Keratinocyte (primary cell): ENCODE measurements around the gene ERICH6. TPM values are rescaled to one million over a fixed set of nuclear protein-coding genes. Genes with fewer than 3 reads are reported as not detected.

Source experiments
- DNase-seq: peaks from one replicate; pipeline ENCODE4 v3.0.0-alpha.2; 2011; ENCODE audit warnings: low read depth, missing footprints, low spot score
- FAIRE-seq: peaks from 2 replicates; lab custom pipeline; 2011; peaks lifted over from hg19 to GRCh38; lab: Jason Lieb, UNC
- H2AFZ ChIP-seq: 2 replicates; pipeline ENCODE4 v1.6.0; 2012; ENCODE audit warnings: low read length, control low read depth, inconsistent platforms; ENCODE audit not compliant: control insufficient read depth
- H3K27ac ChIP-seq: 2 replicates; pipeline ENCODE4 v1.5.1; 2011; ENCODE audit warnings: low read length; ENCODE audit not compliant: control insufficient read depth, insufficient read depth
- H3K27me3 ChIP-seq: 3 replicates; pipeline ENCODE4 v1.6.0; 2011; ENCODE audit warnings: low read length; ENCODE audit not compliant: control insufficient read depth, insufficient read depth; ENCODE audit errors: extremely low read depth
- H3K36me3 ChIP-seq, 2 experiments: 2 replicates in 1 of 2; 3 replicates in 1 of 2; pipeline ENCODE4 v1.5.1; 2011; ENCODE audit warnings: low read length in 2 of 2, mild to moderate bottlenecking in 1 of 2; ENCODE audit not compliant: control insufficient read depth in 2 of 2, insufficient read depth in 2 of 2; ENCODE audit errors: extremely low read depth in 1 of 2
- H3K4me1 ChIP-seq: 3 replicates; pipeline ENCODE4 v1.5.1; 2011; ENCODE audit warnings: low read length; ENCODE audit not compliant: control insufficient read depth, insufficient read depth; ENCODE audit errors: extremely low read depth
- H3K4me2 ChIP-seq: 3 replicates; pipeline ENCODE4 v1.6.0; 2011; ENCODE audit warnings: low read depth, low read length; ENCODE audit not compliant: control insufficient read depth, insufficient read depth; ENCODE audit errors: extremely low read depth
- H3K4me3 ChIP-seq, 3 experiments: fragments of 200-600 bp in 1 of 3; sonication (generic) in 1 of 3; 2 replicates in 2 of 3; 3 replicates in 1 of 3; pipeline ENCODE4 v1.5.1; 2011 to 2016; ENCODE audit warnings: low read length in 3 of 3, mild to moderate bottlenecking in 3 of 3, control low read depth in 2 of 3, inconsistent platforms in 1 of 3, low read depth in 1 of 3, mixed read lengths in 1 of 3, mixed run types in 1 of 3, moderate library complexity in 1 of 3; ENCODE audit not compliant: control insufficient read depth in 2 of 3, insufficient read depth in 2 of 3; ENCODE audit errors: extremely low read depth in 1 of 3
- H3K79me2 ChIP-seq: 2 replicates; pipeline ENCODE4 v1.6.0; 2012; ENCODE audit warnings: low read length; ENCODE audit not compliant: control insufficient read depth, insufficient read depth
- H3K9ac ChIP-seq: 3 replicates; pipeline ENCODE4 v1.6.0; 2011; ENCODE audit warnings: low read length; ENCODE audit not compliant: control insufficient read depth, insufficient read depth; ENCODE audit errors: extremely low read depth
- H3K9me1 ChIP-seq: 3 replicates; pipeline ENCODE4 v1.6.0; 2011; ENCODE audit warnings: low read length; ENCODE audit not compliant: control insufficient read depth, insufficient read depth; ENCODE audit errors: extremely low read depth
- H3K9me3 ChIP-seq: 2 replicates; pipeline ENCODE4 v1.5.1; 2012; ENCODE audit warnings: low read depth, low read length; ENCODE audit not compliant: control insufficient read depth
- H4K20me1 ChIP-seq: 3 replicates; pipeline ENCODE4 v1.6.0; 2011; ENCODE audit warnings: low read length; ENCODE audit not compliant: control insufficient read depth, insufficient read depth; ENCODE audit errors: extremely low read depth
- CTCF ChIP-seq, 3 experiments: IDR thresholded peaks in 1 of 3; conservative IDR thresholded peaks in 1 of 3; optimal IDR thresholded peaks in 1 of 3; 2 replicates in 2 of 3; 3 replicates in 1 of 3; pipeline versions ENCODE3 to v1.5.1; 2011; ENCODE audit warnings: low read length in 3 of 3, mild to moderate bottlenecking in 3 of 3, moderate library complexity in 2 of 3, control low read depth in 1 of 3, inconsistent platforms in 1 of 3; ENCODE audit not compliant: insufficient read depth in 2 of 3; ENCODE audit errors: extremely low read depth in 1 of 3
- EZH2 ChIP-seq: IDR thresholded peaks from one replicate; pipeline ENCODE4 v1.6.1; 2012; ENCODE audit warnings: inconsistent platforms, mild to moderate bottlenecking, low read length, moderate library complexity
- dilution Hi-C: fragments of 300-500 bp; cut with MboI; formaldehyde crosslinking; loops from one replicate; pipeline ENCODE4 v1.7.0; 2020; ENCODE audit warnings: low sequenced_read_pairs; ENCODE audit not compliant: extremely low pct_ligation_motif_present
- polyA plus RNA-seq, 5 experiments: library from polyadenylated mRNA; depleted of rRNA in 3 of 5; stranded (reverse) in 3 of 5; stranded (forward) in 1 of 5; unstranded in 1 of 5; fragments of >200 nt; gene quantifications; 1 replicate in 1 of 5; 2 replicates in 3 of 5; 3 replicates in 1 of 5; pipeline versions ENCODE4 v1.2.1 to v1.2.3, GENCODE V29; 2011 to 2012; ENCODE audit warnings: missing spikeins in 2 of 5, low read depth in 1 of 5, low replicate concordance in 1 of 5

The ERICH6 gene
- polyA plus RNA-seq, 1 donor (not counting 4 experiments of a cell fraction or from before 2014, with no cell fraction given) = 0.03 TPM

DNA sequence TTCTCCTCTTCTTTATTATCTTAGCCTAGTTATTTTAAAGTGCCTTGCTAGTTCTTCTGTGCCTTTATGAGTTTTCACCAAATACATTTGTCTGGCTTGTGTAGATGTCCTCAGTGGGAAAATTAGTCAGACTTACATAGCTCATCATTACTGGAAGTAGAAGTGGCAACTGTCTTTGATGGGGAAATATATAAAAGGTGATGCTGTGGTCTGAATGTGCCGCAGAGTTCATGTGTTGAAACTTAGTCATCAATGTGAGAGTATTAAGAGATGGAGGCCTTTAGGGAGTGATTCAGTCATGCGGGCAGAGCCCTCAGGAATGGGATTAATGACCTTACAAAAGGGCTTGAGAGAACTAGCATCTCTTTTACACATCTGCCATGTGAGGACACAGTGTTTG, 6.4 kb upstream of the ERICH6 start:
- dilution Hi-C loops = no loop called here
- DNase-seq (no peak), FAIRE-seq (no peak)
- Histone ChIP-seq H3K27me3 (no peaks in the 10 kb centered on the region), H3K4me1 (no peaks in the 10 kb centered on the region), H3K27ac (no peak overlapping the region), H3K9me3 (no peaks in the 10 kb centered on the region), H2AFZ (no peak overlapping the region), H3K79me2 (no peaks in the 10 kb centered on the region), H3K4me2 (no peak overlapping the region), H3K4me3 (no peak overlapping the region), H3K9ac (no peak overlapping the region), H3K36me3 (no peaks in the 10 kb centered on the region), H4K20me1 (no peaks in the 10 kb centered on the region), H3K9me1 (no peaks in the 10 kb centered on the region)
- TF ChIP-seq EZH2 (no peak), CTCF (optimal IDR thresholded peaks at IDR 0.05 in 1 of 3, IDR thresholded peaks at IDR 0.05 in 1 of 3, conservative IDR thresholded peaks at IDR 0.05 in 1 of 3; ENCODE audit: extremely low read depth in 1 of 3, insufficient read depth in 2 of 3, low read length in 3 of 3) (no peak)

GRCh38 chr3:150703299-150703755, 393 bp downstream of the ERICH6 start:
- TF ChIP-seq CTCF (optimal IDR thresholded peaks at IDR 0.05 in 1 of 3, IDR thresholded peaks at IDR 0.05 in 1 of 3, conservative IDR thresholded peaks at IDR 0.05 in 1 of 3; ENCODE audit: extremely low read depth in 1 of 3, insufficient read depth in 2 of 3, low read length in 3 of 3) = no peak
- TF ChIP-seq EZH2 = no peak
- peak overlapping the region; percentile 96 for H2AFZ ChIP-seq
- dilution Hi-C loops = no loop called here
- H3K79me2 ChIP-seq = no peaks in the 10 kb centered on the region
- peak overlapping the region; percentile 84 for H3K9ac ChIP-seq
- peak overlapping the region; percentile 71 for H3K27ac ChIP-seq
- no peaks in the 10 kb centered on the region for H3K27me3 ChIP-seq
- peak overlapping the region; percentile 84 for H3K4me2 ChIP-seq
- no peaks in the 10 kb centered on the region for H3K36me3 ChIP-seq
- H3K4me3 ChIP-seq = peak overlapping the region; percentile 57 to 86 (median 78)
- H4K20me1 ChIP-seq = no peaks in the 10 kb centered on the region
- no peaks in the 10 kb centered on the region for H3K9me3 ChIP-seq
- no peaks in the 10 kb centered on the region for H3K9me1 ChIP-seq
- FAIRE-seq = no peak
- H3K4me1 ChIP-seq = peaks cover 17% of the 10 kb centered on the region
- no peak for DNase-seq
